COLO668 (cell line): ENCODE data around the gene LHX2.
A peak's percentile ranks its signal among the peaks of the same experiment; 100 is the strongest.

Experiments
- DNase-seq: peaks from one replicate; lab custom pipeline; 2025; ENCODE audit not compliant: unreplicated experiment; lab: John Stamatoyannopoulos, UW

The LHX2 gene

GRCh38 chr9:124052401-124052800 lies 40.8 kb downstream of the LHX2 start:
- DNase-seq, result no peak

GRCh38 chr9:124054582-124055227 lies 43.1 kb downstream of the LHX2 start:
- no peak for DNase-seq

DNA sequence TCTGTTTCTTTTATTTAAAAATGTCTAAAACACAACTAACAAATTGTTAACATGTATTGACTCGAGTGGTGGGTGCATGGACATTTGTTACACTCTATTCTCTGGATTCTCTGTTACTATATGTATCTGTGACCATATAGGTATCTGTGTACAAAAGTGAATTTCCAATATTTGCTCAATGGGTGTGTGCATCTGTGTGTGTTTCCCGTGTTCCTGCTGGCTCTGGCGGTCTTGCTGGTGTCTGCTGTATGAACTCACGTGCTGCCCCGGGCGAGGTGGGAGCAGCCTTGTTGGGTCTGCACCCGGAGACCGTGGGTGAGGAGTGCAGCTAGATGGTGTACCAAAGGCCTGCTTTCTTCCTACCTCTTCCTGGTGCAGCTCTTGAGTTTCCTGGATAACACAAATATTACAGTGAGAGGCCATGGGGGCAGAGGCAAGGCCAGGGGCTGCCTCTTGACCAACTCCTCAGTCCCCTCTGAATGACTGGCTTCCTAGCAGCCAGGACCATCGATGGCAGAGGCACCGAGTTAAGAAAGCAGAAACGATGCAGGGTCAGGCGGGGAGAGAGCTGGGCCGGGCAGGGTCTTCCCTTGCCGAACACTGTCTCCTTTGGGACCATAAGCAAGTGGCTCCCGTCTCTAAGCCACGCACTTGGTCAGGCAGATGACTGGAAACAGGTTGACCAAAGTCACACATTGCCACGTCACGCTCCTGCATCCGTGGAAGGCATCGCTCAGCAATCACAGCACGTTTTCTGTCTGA lies 49.5 kb downstream of the LHX2 start:
- no peak for DNase-seq

DNA sequence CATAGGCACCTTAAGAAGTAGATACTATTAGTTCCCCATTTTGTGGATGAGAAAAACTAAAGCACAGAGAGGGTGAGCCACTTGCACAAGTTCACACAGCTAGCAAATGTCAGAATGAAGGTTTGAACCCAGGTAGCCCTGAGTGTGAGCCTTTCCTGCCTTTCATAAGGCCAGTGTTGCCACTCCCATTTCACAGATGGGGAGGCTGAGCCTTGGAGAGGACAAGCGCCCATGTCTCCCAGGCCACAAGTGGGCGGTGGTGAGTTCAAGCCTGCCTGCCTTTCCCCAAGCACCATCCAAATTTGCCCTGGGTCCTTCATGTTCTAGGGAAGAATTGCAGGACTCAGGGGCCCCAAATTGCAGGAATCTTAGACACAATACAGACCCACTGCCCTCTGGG lies 50.6 kb downstream of the LHX2 start:
- DNase-seq, result no peak

DNA sequence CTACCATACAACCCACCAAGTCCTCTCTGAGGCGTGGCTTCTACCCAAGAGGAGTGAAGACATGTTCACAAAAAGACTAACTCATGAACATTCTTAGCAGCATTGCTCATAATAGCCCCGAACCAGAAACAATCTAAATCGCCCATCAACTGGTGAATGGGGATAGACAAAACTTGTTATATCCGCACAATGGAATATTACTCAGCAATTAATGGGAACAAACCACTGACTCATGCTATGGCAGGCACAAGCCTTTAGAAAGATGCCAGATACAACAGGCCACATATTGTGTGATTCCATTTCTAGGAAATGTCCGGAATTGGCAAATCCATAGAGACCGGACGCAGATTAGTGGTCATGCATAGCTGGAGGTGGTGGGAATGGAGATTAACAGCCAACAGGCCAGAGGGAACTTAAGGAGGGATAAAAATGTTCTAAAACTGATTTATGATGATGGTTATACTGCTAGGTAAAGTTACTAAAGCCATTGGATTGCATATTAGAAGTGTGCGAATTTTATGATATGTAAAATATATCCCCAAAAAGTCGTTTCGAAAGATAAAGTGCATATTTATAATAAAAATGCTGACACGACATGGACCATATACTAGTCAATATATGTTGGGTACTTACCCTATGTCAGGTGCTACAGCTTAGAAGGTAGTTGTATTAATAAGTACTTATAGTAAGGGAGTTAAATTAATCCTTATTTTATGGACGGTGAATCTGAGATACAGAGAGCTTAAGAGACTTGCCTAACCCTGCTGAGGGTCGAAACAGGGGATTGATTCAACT lies 55.4 kb downstream of the LHX2 start:
- no peak for DNase-seq

- no peak for DNase-seq
These were observed 56.7 kb downstream of the LHX2 start for GRCh38 chr9:124068251-124068650.

DNA sequence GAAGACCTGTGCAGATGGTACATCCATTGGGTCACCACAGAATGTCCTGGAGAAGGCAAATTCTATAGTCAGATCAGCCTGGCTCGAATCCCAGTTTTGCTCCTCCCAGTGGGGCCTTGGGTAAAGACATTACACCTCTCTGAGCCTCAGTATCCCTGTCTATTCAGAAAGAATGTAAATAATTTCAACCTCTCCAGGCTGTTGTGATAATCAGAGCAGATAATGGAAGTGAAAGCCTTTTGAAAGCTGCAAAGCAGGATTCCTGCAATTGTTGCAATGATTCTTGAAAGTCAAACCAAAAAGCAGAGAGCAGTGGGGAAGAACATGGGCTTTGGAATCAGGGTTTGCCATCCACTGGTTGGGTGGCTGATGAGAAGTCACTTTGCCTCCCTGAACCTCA lies 63.2 kb downstream of the LHX2 start:
- DNase-seq, result no peak

DNA sequence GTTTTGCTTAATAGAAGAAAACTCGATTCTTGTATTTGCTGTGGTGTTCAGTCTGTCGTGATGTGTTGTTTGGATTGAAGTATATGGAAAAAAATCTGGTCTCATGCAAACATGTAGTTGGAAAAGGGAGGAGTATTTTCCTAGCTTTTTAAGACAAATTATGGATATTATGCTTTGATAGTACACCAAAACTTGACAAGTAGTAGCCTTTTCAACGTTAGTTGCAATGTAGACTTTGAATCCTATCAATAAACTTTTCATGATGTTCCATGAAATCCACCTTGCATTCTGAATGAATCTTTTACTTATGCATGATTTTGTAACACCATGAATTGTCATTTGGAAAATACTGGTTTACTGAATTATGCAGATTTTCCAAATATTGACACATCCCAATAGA lies 64.2 kb downstream of the LHX2 start:
- DNase-seq, result no peak

DNA sequence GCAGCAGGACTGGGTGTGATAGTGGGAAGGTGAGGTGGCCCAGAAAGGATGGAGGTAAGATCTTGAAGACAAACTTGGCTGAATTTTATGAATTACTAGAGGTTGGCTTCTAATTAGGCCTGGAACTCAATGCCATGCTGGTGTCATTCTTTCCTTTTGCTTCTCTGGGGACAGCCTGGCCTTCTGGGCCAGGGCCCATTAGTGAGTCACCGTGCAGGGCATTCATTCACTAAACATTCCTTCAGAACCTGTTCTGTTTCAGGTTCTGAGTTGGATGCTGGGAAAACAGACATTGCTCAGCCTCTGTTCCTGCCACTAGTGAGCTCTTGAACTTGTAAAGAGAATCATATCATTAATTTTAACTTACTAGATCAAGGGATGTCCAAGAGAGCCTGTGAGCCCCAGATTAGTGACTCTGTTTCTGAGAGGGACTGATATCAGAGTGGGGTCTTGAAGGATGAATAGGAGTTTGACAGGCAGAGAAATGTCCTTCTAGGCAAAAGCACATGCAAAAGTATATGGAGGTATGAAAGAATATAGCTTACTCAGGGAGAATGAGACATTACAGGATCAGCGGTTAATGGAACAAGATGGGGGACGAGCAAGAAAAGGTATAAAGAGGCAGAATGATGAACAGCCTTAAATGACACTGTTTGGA lies 66.5 kb downstream of the LHX2 start:
- no peak for DNase-seq

GRCh38 chr9:124078641-124079040 lies 67.1 kb downstream of the LHX2 start:
- DNase-seq, result no peak

GRCh38 chr9:124079176-124079925 lies 67.8 kb downstream of the LHX2 start:
- peak; percentile 74 for DNase-seq

- DNase-seq, result no peak
These were observed 71.1 kb downstream of the LHX2 start for GRCh38 chr9:124082622-124083021.
